Lower leg skin (tissue), 3 donors: ENCODE measurements around the gene EHMT1.

Experiments used
- CTCF ChIP-seq, 3 donors: fragments of 450-650 bp; IDR thresholded peaks; one replicate each; pipeline ENCODE4 v1.5.1; 2016; ENCODE audit warnings: antibody characterized with exemption in 3 of 3, mild to moderate bottlenecking in 3 of 3, moderate library complexity in 2 of 3
- POLR2A ChIP-seq, 2 donors: fragments of 450-650 bp; IDR thresholded peaks; one replicate each; pipeline ENCODE4 v1.6.1; 2016 to 2017; ENCODE audit warnings: antibody characterized with exemption in 2 of 2, mild to moderate bottlenecking in 1 of 2, moderate library complexity in 1 of 2

GRCh38 chr9:137813651-137814415 lies 195.0 kb downstream of the EHMT1 start:
- TF ChIP-seq CTCF (IDR thresholded peaks at IDR 0.05) (no peak), POLR2A (IDR thresholded peaks at IDR 0.05) (no peak)
